ENCODE results near the gene GBGT1. TPM values are rescaled to one million over a fixed set of nuclear protein-coding genes. Genes with fewer than 3 reads are reported as not detected.
"Not testable (repeated sequence)": the region's sequence is repeated elsewhere in the genome, so short reads cannot be mapped to it uniquely, and the experiment has no call there.

Gene GBGT1
- total and polyA plus RNA-seq, 2 experiments from 2014 or later: 4.0 to 10.1 TPM

GRCh38 chr9:133208171-133208879 lies 44.6 kb upstream of the GBGT1 start:
- not testable (repeated sequence) for H3K4me2 ChIP-seq; H3K9me3 ChIP-seq (ENCODE audit: low read depth); H3K4me3 ChIP-seq; DNase-seq (ENCODE audit: low spot score); H3K4me1 ChIP-seq (ENCODE audit: insufficient read depth); H3K9me2 ChIP-seq (replicated peaks; ENCODE audit: insufficient read depth); H3K36me3 ChIP-seq (replicated peaks; ENCODE audit: insufficient read depth, low read depth); H4K20me1 ChIP-seq (ENCODE audit: insufficient read depth, poor library complexity, severe bottlenecking); H3K27ac ChIP-seq; H2AFZ ChIP-seq; H3K27me3 ChIP-seq; H3K79me2 ChIP-seq
- 93% methylated on average over 11 of the region's 16 CpGs for WGBS (ENCODE audit: low lambda C conversion rate, missing lambda C conversion rate)

DNA sequence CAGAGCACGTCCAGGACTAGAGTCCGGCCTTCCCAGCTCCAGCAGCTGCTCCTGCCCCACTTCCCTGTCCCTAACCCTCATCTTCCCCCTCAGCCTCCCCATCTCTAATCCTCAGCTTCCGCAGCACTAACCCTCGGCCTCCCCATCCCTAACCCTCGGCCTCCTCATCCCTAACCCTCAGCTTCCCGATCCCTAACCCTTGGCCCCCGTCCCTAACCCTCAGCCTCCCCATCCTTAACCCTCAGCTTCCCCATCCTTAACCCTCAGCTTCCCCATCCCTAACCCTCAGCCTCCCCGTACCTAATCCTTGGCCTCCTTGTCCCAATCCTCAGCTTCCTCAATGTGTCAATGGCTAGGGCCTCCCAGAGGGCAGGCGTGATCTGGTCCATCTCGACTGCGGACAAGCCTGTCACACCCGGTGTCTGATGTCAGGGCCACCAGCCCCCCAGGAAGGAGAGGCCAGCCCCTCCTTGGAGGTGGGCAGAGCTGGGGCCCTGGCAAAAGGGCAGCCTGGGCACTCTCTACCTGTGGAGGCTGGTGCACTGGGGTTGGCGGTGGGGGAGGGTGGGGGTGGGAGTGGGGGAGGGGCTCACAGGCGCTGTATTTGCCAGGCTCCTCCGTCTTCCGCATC lies 43.9 kb upstream of the GBGT1 start:
- Histone ChIP-seq H3K9me3 (ENCODE audit: low read depth) (no peaks in the 10 kb centered on the region), H3K79me2 (no peaks in the 10 kb centered on the region), H4K20me1 (ENCODE audit: insufficient read depth, poor library complexity, severe bottlenecking) (no peaks in the 10 kb centered on the region), H3K4me3 (no peak overlapping the region), H2AFZ (no peak overlapping the region), H3K4me2 (no peak overlapping the region), H3K9me2 (replicated peaks; ENCODE audit: insufficient read depth) (no peaks in the 10 kb centered on the region), H3K4me1 (ENCODE audit: insufficient read depth) (no peaks in the 10 kb centered on the region), H3K36me3 (replicated peaks; ENCODE audit: insufficient read depth, low read depth) (no peaks in the 10 kb centered on the region), H3K27ac (no peak overlapping the region), H3K27me3 (no peaks in the 10 kb centered on the region)
- DNase-seq (ENCODE audit: low spot score): no peak
- TF ChIP-seq EZH2 (IDR thresholded peaks at IDR 0.05; ENCODE audit: borderline replicate concordance): no peak
- TF ChIP-seq EZH2phosphoT487 (IDR thresholded peaks at IDR 0.05; ENCODE audit: low read depth, severe bottlenecking, unreplicated experiment): no peak
- TF ChIP-seq, protein P1, sequence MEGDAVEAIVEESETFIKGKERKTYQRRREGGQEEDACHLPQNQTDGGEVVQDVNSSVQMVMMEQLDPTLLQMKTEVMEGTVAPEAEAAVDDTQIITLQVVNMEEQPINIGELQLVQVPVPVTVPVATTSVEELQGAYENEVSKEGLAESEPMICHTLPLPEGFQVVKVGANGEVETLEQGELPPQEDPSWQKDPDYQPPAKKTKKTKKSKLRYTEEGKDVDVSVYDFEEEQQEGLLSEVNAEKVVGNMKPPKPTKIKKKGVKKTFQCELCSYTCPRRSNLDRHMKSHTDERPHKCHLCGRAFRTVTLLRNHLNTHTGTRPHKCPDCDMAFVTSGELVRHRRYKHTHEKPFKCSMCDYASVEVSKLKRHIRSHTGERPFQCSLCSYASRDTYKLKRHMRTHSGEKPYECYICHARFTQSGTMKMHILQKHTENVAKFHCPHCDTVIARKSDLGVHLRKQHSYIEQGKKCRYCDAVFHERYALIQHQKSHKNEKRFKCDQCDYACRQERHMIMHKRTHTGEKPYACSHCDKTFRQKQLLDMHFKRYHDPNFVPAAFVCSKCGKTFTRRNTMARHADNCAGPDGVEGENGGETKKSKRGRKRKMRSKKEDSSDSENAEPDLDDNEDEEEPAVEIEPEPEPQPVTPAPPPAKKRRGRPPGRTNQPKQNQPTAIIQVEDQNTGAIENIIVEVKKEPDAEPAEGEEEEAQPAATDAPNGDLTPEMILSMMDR (IDR thresholded peaks at IDR 0.05; ENCODE audit: poor library complexity): no peak
- 88% methylated on average over 10 of the region's 16 CpGs for WGBS (ENCODE audit: low lambda C conversion rate, missing lambda C conversion rate)

GRCh38 chr9:133207021-133207531 lies 43.4 kb upstream of the GBGT1 start:
- no peak for DNase-seq (ENCODE audit: low spot score)
- WGBS (ENCODE audit: low lambda C conversion rate, missing lambda C conversion rate): 84% methylated on average over 14 of the region's 14 CpGs

More at GRCh38 chr9:133207021-133207531, 43.4 kb upstream of the GBGT1 start:
- Histone ChIP-seq H3K79me2 (no peaks in the 10 kb centered on the region), H3K27ac (no peak overlapping the region), H4K20me1 (ENCODE audit: insufficient read depth, poor library complexity, severe bottlenecking) (no peaks in the 10 kb centered on the region), H3K36me3 (replicated peaks; ENCODE audit: insufficient read depth, low read depth) (no peaks in the 10 kb centered on the region), H3K4me3 (no peak overlapping the region), H3K9me2 (replicated peaks; ENCODE audit: insufficient read depth) (no peaks in the 10 kb centered on the region), H2AFZ (no peak overlapping the region), H3K9me3 (ENCODE audit: low read depth) (no peaks in the 10 kb centered on the region), H3K4me1 (ENCODE audit: insufficient read depth) (no peaks in the 10 kb centered on the region), H3K4me2 (no peak overlapping the region), H3K27me3 (no peaks in the 10 kb centered on the region)
- TF ChIP-seq EZH2phosphoT487 (IDR thresholded peaks at IDR 0.05; ENCODE audit: low read depth, severe bottlenecking, unreplicated experiment) (no peak), EZH2 (IDR thresholded peaks at IDR 0.05; ENCODE audit: borderline replicate concordance) (no peak)
- TF ChIP-seq, protein P1 (IDR thresholded peaks at IDR 0.05; ENCODE audit: poor library complexity): no peak

Data from hepatocyte (in vitro differentiated cells).